ENCODE data around the gene DISP2.

DISP2 gene

GRCh38 chr15:40331637-40332036 lies 26.4 kb upstream of the DISP2 start:
- no peak for DNase-seq (ENCODE audit: low read depth)
- in situ Hi-C loops (cut with HindIII; ENCODE audit: low sequenced_read_pairs): no loop called here
- TF ChIP-seq CTCF (IDR thresholded peaks at IDR 0.05; ENCODE audit: low read depth, low read length, missing control alignments): no peak
- no peak overlapping the region for H3K4me3 ChIP-seq (ENCODE audit: low read depth, low read length)

GRCh38 chr15:40332113-40332781 lies 25.8 kb upstream of the DISP2 start:
- no peak overlapping the region for H3K4me3 ChIP-seq (ENCODE audit: low read depth, low read length)

GRCh38 chr15:40333922-40334492 lies 24.0 kb upstream of the DISP2 start:
- in situ Hi-C loops (cut with HindIII; ENCODE audit: low sequenced_read_pairs): no loop called here
- no peak for DNase-seq (ENCODE audit: low read depth)
- H3K4me3 ChIP-seq (ENCODE audit: low read depth, low read length): no peak overlapping the region
- TF ChIP-seq CTCF (IDR thresholded peaks at IDR 0.05; ENCODE audit: low read depth, low read length, missing control alignments): no peak

More at GRCh38 chr15:40332113-40332781, 25.8 kb upstream of the DISP2 start:
- no peak for DNase-seq (ENCODE audit: low read depth)
- in situ Hi-C loops (cut with HindIII; ENCODE audit: low sequenced_read_pairs): no loop called here
- no peak for TF ChIP-seq CTCF (IDR thresholded peaks at IDR 0.05; ENCODE audit: low read depth, low read length, missing control alignments)

- no peak for DNase-seq (ENCODE audit: low read depth)
- TF ChIP-seq CTCF (IDR thresholded peaks at IDR 0.05; ENCODE audit: low read depth, low read length, missing control alignments): no peak
- no peak overlapping the region for H3K4me3 ChIP-seq (ENCODE audit: low read depth, low read length)
- in situ Hi-C loops (cut with HindIII; ENCODE audit: low sequenced_read_pairs): no loop called here
Measured at GRCh38 chr15:40334541-40334940, 23.5 kb upstream of the DISP2 start.

GRCh38 chr15:40334941-40335795 lies 22.9 kb upstream of the DISP2 start:
- H3K4me3 ChIP-seq (ENCODE audit: low read depth, low read length): no peak overlapping the region
- no peak for DNase-seq (ENCODE audit: low read depth)
- in situ Hi-C loops (cut with HindIII; ENCODE audit: low sequenced_read_pairs): no loop called here
- TF ChIP-seq CTCF (IDR thresholded peaks at IDR 0.05; ENCODE audit: low read depth, low read length, missing control alignments): no peak

- TF ChIP-seq CTCF (IDR thresholded peaks at IDR 0.05; ENCODE audit: low read depth, low read length, missing control alignments): no peak
- no peak for DNase-seq (ENCODE audit: low read depth)
- in situ Hi-C loops (cut with HindIII; ENCODE audit: low sequenced_read_pairs): no loop called here
- no peak overlapping the region for H3K4me3 ChIP-seq (ENCODE audit: low read depth, low read length)
Measured at GRCh38 chr15:40335938-40336743, 21.9 kb upstream of the DISP2 start.
